ENCODE results near the gene ATF3. TPM values are rescaled to one million over a fixed set of nuclear protein-coding genes. Genes with fewer than 3 reads are reported as not detected.

Gene ATF3
- polyA plus RNA-seq, 1 donor from 2014 or later: 7.2 TPM

GRCh38 chr1:212645546-212646543 lies 37.3 kb downstream of the ATF3 start:
- H2AFZ ChIP-seq (ENCODE audit: low read depth, low read length): no peak overlapping the region
- H3K9me3 ChIP-seq (ENCODE audit: low read length): no peaks in the 10 kb centered on the region
- no peak overlapping the region for H3K27ac ChIP-seq (ENCODE audit: low read length)
- no peaks in the 10 kb centered on the region for H3K36me3 ChIP-seq (ENCODE audit: insufficient read depth, low read length)
- no peak for TF ChIP-seq EZH2 (IDR thresholded peaks at IDR 0.05; ENCODE audit: borderline replicate concordance, insufficient read depth, low read length, poor library complexity, severe bottlenecking)
- TF ChIP-seq REST (IDR thresholded peaks at IDR 0.05; ENCODE audit: borderline replicate concordance): no peak
- no peak for TF ChIP-seq SMC3 (conservative IDR thresholded peaks at IDR 0.05; ENCODE audit: poor library complexity)
- TF ChIP-seq EP300 (conservative IDR thresholded peaks at IDR 0.05; ENCODE audit: poor library complexity, severe bottlenecking): no peak
- no peak for TF ChIP-seq TAF1 (IDR thresholded peaks at IDR 0.05; ENCODE audit: low read depth)
- TF ChIP-seq POLR2AphosphoS5 (IDR thresholded peaks at IDR 0.05): no peak
- no peak for TF ChIP-seq CTCF (IDR thresholded peaks at IDR 0.05; ENCODE audit: poor library complexity, severe bottlenecking)
- TF ChIP-seq RAD21 (conservative IDR thresholded peaks at IDR 0.05): no peak
- no peak for TF ChIP-seq MXI1 (conservative IDR thresholded peaks at IDR 0.05; ENCODE audit: poor library complexity, severe bottlenecking)
- no peaks in the 10 kb centered on the region for H3K79me2 ChIP-seq (replicated peaks; ENCODE audit: insufficient read depth, low read length)
- H3K9me2 ChIP-seq (ENCODE audit: insufficient read depth, low read length): no peaks in the 10 kb centered on the region
- H3K4me3 ChIP-seq (ENCODE audit: low read length): no peak overlapping the region
- H3K9ac ChIP-seq (ENCODE audit: low read length): no peak overlapping the region
- no peaks in the 10 kb centered on the region for H3K27me3 ChIP-seq (ENCODE audit: insufficient read depth, low read depth, low read length)
- no peaks in the 10 kb centered on the region for H4K20me1 ChIP-seq (ENCODE audit: insufficient read depth)
- no peak overlapping the region for H3K4me2 ChIP-seq (ENCODE audit: low read length)
- no peaks in the 10 kb centered on the region for H3F3A ChIP-seq (ENCODE audit: insufficient read depth, low read length, poor library complexity, severe bottlenecking)

- H3K27me3 ChIP-seq (ENCODE audit: insufficient read depth, low read depth, low read length): no peaks in the 10 kb centered on the region
- H4K20me1 ChIP-seq (ENCODE audit: insufficient read depth): no peaks in the 10 kb centered on the region
- no peak overlapping the region for H2AFZ ChIP-seq (ENCODE audit: low read depth, low read length)
- H3K79me2 ChIP-seq (replicated peaks; ENCODE audit: insufficient read depth, low read length): no peaks in the 10 kb centered on the region
- no peak overlapping the region for H3K4me2 ChIP-seq (ENCODE audit: low read length)
- no peak for TF ChIP-seq MXI1 (conservative IDR thresholded peaks at IDR 0.05; ENCODE audit: poor library complexity, severe bottlenecking)
- TF ChIP-seq CTCF (IDR thresholded peaks at IDR 0.05; ENCODE audit: poor library complexity, severe bottlenecking): no peak
- no peak for TF ChIP-seq SMC3 (conservative IDR thresholded peaks at IDR 0.05; ENCODE audit: poor library complexity)
- no peak for TF ChIP-seq POLR2AphosphoS5 (IDR thresholded peaks at IDR 0.05)
- no peak for TF ChIP-seq EP300 (conservative IDR thresholded peaks at IDR 0.05; ENCODE audit: poor library complexity, severe bottlenecking)
- TF ChIP-seq RAD21 (conservative IDR thresholded peaks at IDR 0.05): no peak
- TF ChIP-seq EZH2 (IDR thresholded peaks at IDR 0.05; ENCODE audit: borderline replicate concordance, insufficient read depth, low read length, poor library complexity, severe bottlenecking): no peak
- TF ChIP-seq TAF1 (IDR thresholded peaks at IDR 0.05; ENCODE audit: low read depth): no peak
- no peak for TF ChIP-seq REST (IDR thresholded peaks at IDR 0.05; ENCODE audit: borderline replicate concordance)
- no peaks in the 10 kb centered on the region for H3F3A ChIP-seq (ENCODE audit: insufficient read depth, low read length, poor library complexity, severe bottlenecking)
- no peak overlapping the region for H3K27ac ChIP-seq (ENCODE audit: low read length)
- no peaks in the 10 kb centered on the region for H3K36me3 ChIP-seq (ENCODE audit: insufficient read depth, low read length)
- H3K4me3 ChIP-seq (ENCODE audit: low read length): no peak overlapping the region
- H3K9me3 ChIP-seq (ENCODE audit: low read length): no peaks in the 10 kb centered on the region
- H3K9ac ChIP-seq (ENCODE audit: low read length): no peak overlapping the region
- no peaks in the 10 kb centered on the region for H3K9me2 ChIP-seq (ENCODE audit: insufficient read depth, low read length)
Observed at GRCh38 chr1:212646588-212646987, 38.0 kb downstream of the ATF3 start.
